ENCODE results near the gene F12.

F12 gene

GRCh38 chr5:177409043-177409801 is at the start of gene F12:
Gene F12 (minus strand): TSS chr5:177409564. CDS start chr5:177409527, 37 bp downstream.
- H3K4me3 Mint-ChIP-seq = no peak within 1 kb of the TSS
- no peak within 1 kb of the TSS for H3K27ac Mint-ChIP-seq
- no peaks in the 10 kb centered on the region for H3K9me3 Mint-ChIP-seq
- H3K27me3 Mint-ChIP-seq = no peaks in the 10 kb centered on the region
- no peaks in the 10 kb centered on the region for H3K36me3 Mint-ChIP-seq (ENCODE audit: low read depth)
- no peak for DNase-seq
- peaks cover 44% of the 10 kb centered on the region for H3K4me1 Mint-ChIP-seq (ENCODE audit: low read depth)

- H3K4me1 Mint-ChIP-seq (ENCODE audit: low read depth) = peaks cover 18% of the 10 kb centered on the region
- peaks cover 23% of the 10 kb centered on the region for H3K36me3 Mint-ChIP-seq (ENCODE audit: low read depth)
- no peaks in the 10 kb centered on the region for H3K9me3 Mint-ChIP-seq
- H3K4me3 Mint-ChIP-seq = no peak overlapping the region
- H3K27me3 Mint-ChIP-seq = no peaks in the 10 kb centered on the region
- no peak for DNase-seq
- H3K27ac Mint-ChIP-seq = peak overlapping the region; percentile 18
Measured at GRCh38 chr5:177458912-177459350, 49.6 kb upstream of the F12 start.

GRCh38 chr5:177457852-177458681 is 48.7 kb upstream of the F12 start:
- no peak overlapping the region for H3K4me3 Mint-ChIP-seq
- peaks cover 20% of the 10 kb centered on the region for H3K36me3 Mint-ChIP-seq (ENCODE audit: low read depth)
- peak overlapping the region; percentile 69 for H3K27ac Mint-ChIP-seq
- H3K9me3 Mint-ChIP-seq = no peaks in the 10 kb centered on the region
- DNase-seq = peak; percentile 32
- H3K4me1 Mint-ChIP-seq (ENCODE audit: low read depth) = peaks cover 26% of the 10 kb centered on the region
- no peaks in the 10 kb centered on the region for H3K27me3 Mint-ChIP-seq

- peak; percentile 59 for DNase-seq
- Mint-ChIP-seq H3K36me3 (ENCODE audit: low read depth) (peaks cover 20% of the 10 kb centered on the region), H3K27me3 (no peaks in the 10 kb centered on the region), H3K27ac (peak overlapping the region; percentile 92), H3K4me3 (peak overlapping the region; percentile 43), H3K9me3 (no peaks in the 10 kb centered on the region), H3K4me1 (ENCODE audit: low read depth) (peaks cover 26% of the 10 kb centered on the region)
Measured at GRCh38 chr5:177456976-177457851, 47.9 kb upstream of the F12 start.

- H3K27ac Mint-ChIP-seq = peak overlapping the region; percentile 92
- H3K27me3 Mint-ChIP-seq = no peaks in the 10 kb centered on the region
- H3K9me3 Mint-ChIP-seq = no peaks in the 10 kb centered on the region
- H3K36me3 Mint-ChIP-seq (ENCODE audit: low read depth) = peaks cover 20% of the 10 kb centered on the region
- DNase-seq = no peak
- peak overlapping the region; percentile 84 for H3K4me3 Mint-ChIP-seq
- peaks cover 27% of the 10 kb centered on the region for H3K4me1 Mint-ChIP-seq (ENCODE audit: low read depth)
Measured at GRCh38 chr5:177456591-177456964, 47.2 kb upstream of the F12 start.

- Mint-ChIP-seq H3K9me3 (no peaks in the 10 kb centered on the region), H3K27me3 (no peaks in the 10 kb centered on the region), H3K36me3 (ENCODE audit: low read depth) (peaks cover 17% of the 10 kb centered on the region), H3K4me1 (ENCODE audit: low read depth) (peaks cover 27% of the 10 kb centered on the region), H3K27ac (peak overlapping the region; percentile 92), H3K4me3 (peak overlapping the region; percentile 84)
- DNase-seq = peak; percentile 97
Measured at GRCh38 chr5:177455661-177456590, 46.6 kb upstream of the F12 start.

- DNase-seq = peak; percentile 96
- Mint-ChIP-seq H3K36me3 (ENCODE audit: low read depth) (peaks cover 14% of the 10 kb centered on the region), H3K27ac (peak overlapping the region; percentile 82)
Measured at GRCh38 chr5:177455036-177455660, 45.8 kb upstream of the F12 start.

GRCh38 chr5:177454397-177455035 is 45.2 kb upstream of the F12 start:
- peaks cover 14% of the 10 kb centered on the region for H3K36me3 Mint-ChIP-seq (ENCODE audit: low read depth)
- H3K9me3 Mint-ChIP-seq = no peaks in the 10 kb centered on the region
- DNase-seq = peak; percentile 98
- no peaks in the 10 kb centered on the region for H3K27me3 Mint-ChIP-seq
- H3K27ac Mint-ChIP-seq = peak overlapping the region; percentile 82
- peaks cover 29% of the 10 kb centered on the region for H3K4me1 Mint-ChIP-seq (ENCODE audit: low read depth)
- H3K4me3 Mint-ChIP-seq = peak overlapping the region; percentile 84

More at GRCh38 chr5:177455036-177455660, 45.8 kb upstream of the F12 start:
- Mint-ChIP-seq H3K9me3 (no peaks in the 10 kb centered on the region), H3K4me3 (peak overlapping the region; percentile 84), H3K4me1 (ENCODE audit: low read depth) (peaks cover 29% of the 10 kb centered on the region), H3K27me3 (no peaks in the 10 kb centered on the region)

GRCh38 chr5:177453852-177454396 is 44.6 kb upstream of the F12 start:
- no peak for DNase-seq
- H3K36me3 Mint-ChIP-seq (ENCODE audit: low read depth) = peaks cover 10% of the 10 kb centered on the region
- H3K4me3 Mint-ChIP-seq = peak overlapping the region; percentile 80
- peaks cover 30% of the 10 kb centered on the region for H3K4me1 Mint-ChIP-seq (ENCODE audit: low read depth)
- H3K27ac Mint-ChIP-seq = peak overlapping the region; percentile 79
- no peaks in the 10 kb centered on the region for H3K27me3 Mint-ChIP-seq
- no peaks in the 10 kb centered on the region for H3K9me3 Mint-ChIP-seq

- peaks cover 39% of the 10 kb centered on the region for H3K4me1 Mint-ChIP-seq (ENCODE audit: low read depth)
- H3K27ac Mint-ChIP-seq = peak overlapping the region; percentile 79
- peak; percentile 32 for DNase-seq
- H3K4me3 Mint-ChIP-seq = peak overlapping the region; percentile 80
- peaks cover 10% of the 10 kb centered on the region for H3K36me3 Mint-ChIP-seq (ENCODE audit: low read depth)
- no peaks in the 10 kb centered on the region for H3K9me3 Mint-ChIP-seq
- H3K27me3 Mint-ChIP-seq = no peaks in the 10 kb centered on the region
Measured at GRCh38 chr5:177452688-177453638, 43.6 kb upstream of the F12 start.

GRCh38 chr5:177450667-177451424 is 41.5 kb upstream of the F12 start:
- H3K36me3 Mint-ChIP-seq (ENCODE audit: low read depth) = no peaks in the 10 kb centered on the region
- peaks cover 40% of the 10 kb centered on the region for H3K4me1 Mint-ChIP-seq (ENCODE audit: low read depth)
- H3K4me3 Mint-ChIP-seq = no peak overlapping the region
- peak; percentile 34 for DNase-seq
- H3K9me3 Mint-ChIP-seq = no peaks in the 10 kb centered on the region
- H3K27ac Mint-ChIP-seq = peak overlapping the region; percentile 71
- H3K27me3 Mint-ChIP-seq = no peaks in the 10 kb centered on the region

Data from activated T-cell treated with anti-CD3 and anti-CD28 coated beads, Interleukin-2, amount 50 U/mL, for 24 hours (primary cell).